Bladder microvascular endothelial cell (primary cell): ENCODE results near the gene ATG2A. TPM values are rescaled to one million over a fixed set of nuclear protein-coding genes. Genes with fewer than 3 reads are reported as not detected.

Source experiments
- total RNA-seq: library from RNA; depleted of rRNA; stranded (reverse); fragments of >200 nt; gene quantifications from 2 replicates; pipeline ENCODE4 v1.2.3, GENCODE V29; 2014

The ATG2A gene
- total RNA-seq: 7.0 and 13.4 TPM in 2 replicates

GRCh38 chr11:64916775-64917662 is at the start of gene ATG2A:
TSS of gene ATG2A (minus strand) at chr11:64917209. CDS start at chr11:64917135, 74 bp downstream.

DNA sequence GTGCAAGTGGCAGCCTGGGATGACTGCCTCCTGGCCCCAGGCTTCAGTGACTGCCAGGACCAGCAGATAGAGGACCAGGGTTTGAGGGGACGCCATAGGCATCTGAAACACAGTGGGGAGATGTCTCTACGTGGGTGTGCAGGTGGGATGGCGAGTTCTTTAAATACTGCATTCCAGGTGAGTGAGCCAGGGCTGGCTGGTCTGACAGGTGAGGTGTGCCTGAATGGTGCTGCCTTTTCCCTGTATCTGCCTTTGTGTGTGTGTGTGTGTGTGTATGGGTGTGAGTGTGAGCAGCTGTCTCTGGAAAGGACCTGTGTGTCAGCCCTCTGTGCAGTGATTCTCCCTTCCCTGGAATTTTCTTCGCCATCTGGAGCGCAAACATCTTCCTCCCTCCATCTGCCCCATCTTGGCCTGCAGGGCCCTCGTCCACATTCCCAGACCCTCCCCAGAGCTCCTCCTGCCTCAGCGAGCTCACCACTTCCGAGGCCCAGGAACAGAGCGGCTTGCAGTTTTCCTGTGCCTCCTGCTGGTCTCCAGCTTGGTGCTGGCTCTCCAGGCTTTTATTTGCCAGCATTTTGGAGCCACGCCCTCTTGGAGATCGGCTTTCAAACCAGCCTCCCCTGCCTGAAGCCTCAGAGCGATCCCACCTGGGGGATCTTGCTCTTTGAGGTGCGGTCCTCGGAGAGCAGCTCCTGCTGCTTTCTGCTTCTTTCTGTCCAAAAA is 18.5 kb upstream of the ATG2A start, which contains the start of gene GPHA2:
Gene GPHA2 (minus strand): TSS at position 535 of the 723 bp plus-strand sequence. CDS start 433 bp downstream, at position 102.

DNA sequence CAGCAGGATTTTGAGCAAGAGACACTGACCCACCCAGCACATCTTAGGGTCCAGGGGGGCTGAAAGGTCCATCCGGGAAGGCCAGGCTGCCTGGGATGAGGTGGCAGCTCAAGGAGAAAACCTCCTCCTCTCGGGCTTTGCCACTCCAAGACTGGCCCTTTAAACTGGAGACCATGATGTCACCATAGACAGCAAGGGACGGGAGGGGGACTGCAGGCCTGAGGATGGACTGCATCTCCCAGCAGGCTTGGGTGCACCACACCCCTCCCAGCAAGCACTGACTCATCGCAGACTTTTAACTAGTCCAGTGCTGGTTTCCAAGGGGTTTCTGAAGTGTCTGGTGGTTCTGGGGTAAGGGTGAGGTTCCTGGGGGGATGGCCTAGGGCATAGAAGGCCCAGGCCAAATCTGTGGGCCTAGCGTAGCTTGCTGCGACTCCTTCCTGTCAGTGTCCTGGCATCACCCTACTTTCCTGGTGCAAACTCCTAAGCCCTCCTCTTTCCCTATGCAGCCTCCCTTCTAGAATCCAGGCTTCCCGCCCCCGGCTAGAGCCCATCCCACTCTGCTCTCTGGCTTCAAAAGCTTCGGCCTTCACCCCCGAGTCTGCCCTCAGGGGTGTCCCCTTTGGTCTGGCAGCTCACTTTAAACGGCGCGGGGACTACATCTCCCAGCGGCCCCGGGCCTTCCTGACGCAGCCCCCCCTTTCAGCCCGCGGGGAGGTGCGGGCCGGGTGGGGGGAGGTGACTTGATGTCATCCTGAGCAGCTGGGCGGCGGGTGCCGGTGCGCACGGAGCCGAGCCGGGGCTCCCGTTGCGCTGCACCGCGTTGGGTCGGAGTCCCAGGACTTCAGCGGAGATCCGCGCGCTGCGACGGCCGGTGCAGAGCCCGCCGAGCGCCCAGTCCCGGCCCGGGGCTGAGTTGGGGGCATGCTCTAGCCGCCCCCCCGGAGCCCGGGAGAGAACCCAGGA is 7.2 kb upstream of the ATG2A start, which contains the start of gene PPP2R5B:
Gene PPP2R5B (plus strand): TSS at position 746 of the 966 bp plus-strand sequence. CDS start 1,046 bp downstream, outside the sequence.

GRCh38 chr11:64878494-64879243 is 38.3 kb downstream of the ATG2A start, which contains the start of gene EHD1:
TSS of gene EHD1 (minus strand) at chr11:64878621. CDS start at chr11:64878464, 157 bp downstream.

Other genes starting within 250 kb of the ATG2A start
- gene NRXN2, start 194.0 kb downstream of the ATG2A start, total RNA-seq: 0.49 TPM in 1 of 2 replicates, not detected in the other
- 0.49 and 1.2 TPM in 2 replicates for gene RASGRP2, start 173.1 kb downstream of the ATG2A start, total RNA-seq
- 0.16 and 0.44 TPM in 2 replicates for gene PYGM, start 157.2 kb downstream of the ATG2A start, total RNA-seq
- 60.1 and 133 TPM in 2 replicates for gene SF1, start 138.7 kb downstream of the ATG2A start, total RNA-seq
- gene MAP4K2, start 114.0 kb downstream of the ATG2A start, total RNA-seq: 18.6 and 41.5 TPM in 2 replicates
- 9.4 and 26.4 TPM in 2 replicates for gene MEN1, start 106.7 kb downstream of the ATG2A start, total RNA-seq
- 0.16 and 0.25 TPM in 2 replicates for gene CDC42BPG, start 72.6 kb downstream of the ATG2A start, total RNA-seq
- 43.5 and 108 TPM in 2 replicates for gene EHD1, start 38.6 kb downstream of the ATG2A start, total RNA-seq
- gene PPP2R5B, start 7.5 kb upstream of the ATG2A start, total RNA-seq: 7.6 and 13.6 TPM in 2 replicates
- not detected in 2 replicates for gene GPHA2, start 18.7 kb upstream of the ATG2A start, total RNA-seq
- not detected in 2 replicates for gene MAJIN, start 54.9 kb upstream of the ATG2A start, total RNA-seq
- gene BATF2, start 79.8 kb upstream of the ATG2A start, total RNA-seq: 0.31 and 0.32 TPM in 2 replicates
- 120 and 126 TPM in 2 replicates for gene ARL2, start 97.0 kb upstream of the ATG2A start, total RNA-seq
- 8.1 and 10.4 TPM in 2 replicates for gene SNX15, start 110.2 kb upstream of the ATG2A start, total RNA-seq
- 8.4 and 9.8 TPM in 2 replicates for gene SAC3D1, start 124.0 kb upstream of the ATG2A start, total RNA-seq
- gene NAALADL1, start 141.3 kb upstream of the ATG2A start, total RNA-seq: 8.1 and 8.8 TPM in 2 replicates
- gene CDCA5, start 166.8 kb upstream of the ATG2A start, total RNA-seq: 8.1 and 8.6 TPM in 2 replicates
- gene ZFPL1, start 167.0 kb upstream of the ATG2A start, total RNA-seq: 23.0 and 30.5 TPM in 2 replicates
- 199 and 268 TPM in 2 replicates for gene VPS51, start 179.0 kb upstream of the ATG2A start, total RNA-seq
- gene TM7SF2, start 194.7 kb upstream of the ATG2A start, total RNA-seq: 8.7 and 16.1 TPM in 2 replicates
- gene ZNHIT2, start 200.5 kb upstream of the ATG2A start, total RNA-seq: 3.6 and 5.5 TPM in 2 replicates
- 268 and 409 TPM in 2 replicates for gene FAU, start 204.9 kb upstream of the ATG2A start, total RNA-seq
- 34.5 and 50.3 TPM in 2 replicates for gene MRPL49, start 205.1 kb upstream of the ATG2A start, total RNA-seq
- gene SYVN1, start 217.3 kb upstream of the ATG2A start, total RNA-seq: 7.3 and 32.0 TPM in 2 replicates